GM04504 (cell line): Measurements from ENCODE around the gene DAGLA.

Source experiments
- DNase-seq: peaks from one replicate; pipeline ENCODE4 v3.0.0-alpha.2; 2012; ENCODE audit warnings: low read depth

DAGLA gene

DNA sequence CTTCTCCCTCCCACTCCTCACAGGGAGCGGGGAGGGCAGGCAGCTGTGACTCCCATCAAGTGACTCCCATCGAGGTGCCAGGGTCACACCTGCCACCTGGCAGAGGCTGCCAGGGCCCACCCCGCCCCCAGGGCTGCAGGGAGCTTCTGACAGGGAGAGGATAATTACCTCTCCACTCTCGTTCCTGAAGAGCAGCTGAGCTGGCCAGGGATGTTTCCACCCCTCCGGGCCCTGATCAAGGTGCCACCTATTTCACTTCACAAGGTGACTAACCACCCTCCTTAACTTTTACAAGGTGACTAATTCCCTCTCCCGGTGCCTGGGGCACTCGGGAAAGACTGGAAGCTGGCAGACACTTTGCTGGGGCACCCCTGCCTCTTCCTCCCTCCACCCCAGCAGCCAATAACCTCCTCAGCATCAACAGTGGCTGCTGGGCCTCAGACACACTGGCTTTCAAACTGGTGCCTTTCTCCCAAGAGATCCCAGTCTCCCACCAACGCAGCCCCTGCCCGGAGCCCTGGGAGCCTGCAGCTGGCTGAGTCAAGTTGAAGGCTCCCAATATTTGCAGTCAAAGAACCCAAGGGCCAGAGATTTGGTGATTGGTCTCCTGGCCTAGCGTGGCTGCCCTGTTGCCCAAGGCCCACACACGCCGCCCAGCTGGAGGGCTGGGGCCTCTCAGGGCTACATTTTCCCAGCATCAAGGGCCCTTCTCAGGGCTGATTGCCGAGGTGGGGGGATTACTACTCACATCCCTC is 50.2 kb downstream of the DAGLA start:
- no peak for DNase-seq

GRCh38 chr11:61731211-61731951 is 51.2 kb downstream of the DAGLA start:
- no peak for DNase-seq

DNA sequence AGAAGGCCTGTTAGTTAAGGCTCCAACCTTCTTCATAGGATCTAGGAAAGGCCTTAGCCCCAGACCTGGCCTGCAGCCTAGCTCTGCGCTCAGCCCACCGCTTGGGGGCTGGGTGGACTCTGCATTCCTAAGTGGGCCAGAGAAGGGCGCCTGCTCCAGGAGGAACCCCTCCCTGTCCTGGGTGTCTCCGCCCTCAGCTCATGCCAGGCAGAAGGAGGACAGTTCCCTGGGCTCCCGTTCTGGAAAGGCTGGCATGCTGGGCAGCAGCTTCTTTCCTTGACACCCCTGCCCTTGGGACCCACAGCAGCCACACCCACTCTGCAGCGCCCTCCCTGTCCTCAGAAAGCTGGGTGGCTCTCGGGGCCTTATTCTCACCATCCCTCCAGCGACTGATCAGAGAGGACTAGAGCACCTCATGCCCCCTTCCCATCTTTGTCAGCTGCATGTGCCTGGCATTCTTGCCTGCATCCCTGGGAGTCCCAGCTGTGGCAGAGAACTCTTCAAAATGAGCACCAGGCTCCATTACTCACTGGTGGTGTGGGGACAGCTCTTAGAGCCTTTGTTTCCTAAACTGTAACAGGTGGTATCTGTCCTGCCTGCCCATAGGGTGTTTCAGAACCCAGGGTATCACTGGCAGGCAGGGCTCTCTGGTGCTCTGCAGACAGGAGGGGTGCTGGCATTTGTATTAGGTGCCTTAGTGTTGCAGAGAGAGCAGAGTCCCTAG is 51.9 kb downstream of the DAGLA start:
- DNase-seq: no peak

DNA sequence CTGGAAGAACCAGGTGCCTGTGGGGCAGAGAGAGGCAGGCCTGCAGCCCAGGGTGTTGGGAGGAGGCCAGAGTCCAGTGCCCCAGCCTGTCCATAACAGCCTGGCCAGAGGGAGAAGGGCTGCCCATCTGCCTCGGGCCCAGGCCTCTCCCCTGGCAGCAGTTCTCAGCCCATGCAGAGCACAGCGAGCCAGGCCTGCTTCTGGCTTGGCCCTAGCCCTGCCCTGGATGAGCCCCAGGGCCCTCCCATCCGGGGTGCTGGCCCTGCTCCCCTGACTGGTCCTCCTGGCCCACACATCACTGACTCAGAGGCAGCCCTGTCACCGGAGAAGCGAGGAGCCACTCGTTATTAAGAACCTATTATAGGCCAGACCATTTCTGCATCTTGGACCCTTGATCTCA is 52.5 kb downstream of the DAGLA start:
- DNase-seq: no peak

- peak; percentile 51 for DNase-seq
These were observed 53.2 kb downstream of the DAGLA start for GRCh38 chr11:61733120-61733978.

DNA sequence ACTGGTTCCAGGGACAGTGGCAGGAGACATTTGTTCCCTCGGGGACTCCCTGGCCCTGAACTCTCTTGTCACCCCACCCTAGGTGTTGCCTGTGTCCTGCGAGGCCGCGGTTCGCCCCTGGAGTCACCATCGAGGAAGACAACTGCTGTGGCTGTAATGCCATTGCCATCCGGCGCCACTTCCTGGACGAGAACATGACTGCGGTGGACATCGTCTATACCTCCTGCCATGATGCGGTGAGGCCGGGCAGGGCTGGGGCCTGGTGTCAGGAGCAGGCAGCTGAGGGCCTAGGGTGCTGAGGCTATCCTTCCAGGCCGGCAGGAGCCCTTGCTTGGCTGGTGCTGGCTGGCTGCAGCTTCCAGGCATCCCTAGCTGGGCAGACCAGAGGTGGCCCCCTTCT is 54.6 kb downstream of the DAGLA start:
- DNase-seq: no peak

GRCh38 chr11:61735391-61735790 is 55.2 kb downstream of the DAGLA start:
- DNase-seq: no peak

- DNase-seq: no peak
These were observed 56.1 kb downstream of the DAGLA start for GRCh38 chr11:61736310-61736709.

DNA sequence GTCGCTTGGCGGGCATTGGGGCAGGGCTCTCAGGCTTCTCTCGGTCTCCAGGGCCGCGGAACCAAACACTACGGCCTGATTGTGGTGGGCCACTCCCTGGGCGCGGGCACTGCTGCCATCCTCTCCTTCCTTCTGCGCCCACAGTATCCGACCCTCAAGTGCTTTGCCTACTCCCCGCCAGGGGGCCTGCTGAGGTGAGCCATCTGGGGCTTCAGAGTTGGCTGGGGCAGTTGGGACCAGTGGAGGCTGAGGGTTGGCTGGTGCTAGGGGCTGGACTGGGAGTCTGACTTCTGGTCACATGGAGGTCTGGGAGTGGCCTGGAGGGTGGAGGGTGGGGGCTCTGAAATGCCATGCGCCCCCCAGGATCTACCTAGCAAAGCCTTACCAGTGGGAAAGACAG is 56.9 kb downstream of the DAGLA start:
- DNase-seq: no peak

DNA sequence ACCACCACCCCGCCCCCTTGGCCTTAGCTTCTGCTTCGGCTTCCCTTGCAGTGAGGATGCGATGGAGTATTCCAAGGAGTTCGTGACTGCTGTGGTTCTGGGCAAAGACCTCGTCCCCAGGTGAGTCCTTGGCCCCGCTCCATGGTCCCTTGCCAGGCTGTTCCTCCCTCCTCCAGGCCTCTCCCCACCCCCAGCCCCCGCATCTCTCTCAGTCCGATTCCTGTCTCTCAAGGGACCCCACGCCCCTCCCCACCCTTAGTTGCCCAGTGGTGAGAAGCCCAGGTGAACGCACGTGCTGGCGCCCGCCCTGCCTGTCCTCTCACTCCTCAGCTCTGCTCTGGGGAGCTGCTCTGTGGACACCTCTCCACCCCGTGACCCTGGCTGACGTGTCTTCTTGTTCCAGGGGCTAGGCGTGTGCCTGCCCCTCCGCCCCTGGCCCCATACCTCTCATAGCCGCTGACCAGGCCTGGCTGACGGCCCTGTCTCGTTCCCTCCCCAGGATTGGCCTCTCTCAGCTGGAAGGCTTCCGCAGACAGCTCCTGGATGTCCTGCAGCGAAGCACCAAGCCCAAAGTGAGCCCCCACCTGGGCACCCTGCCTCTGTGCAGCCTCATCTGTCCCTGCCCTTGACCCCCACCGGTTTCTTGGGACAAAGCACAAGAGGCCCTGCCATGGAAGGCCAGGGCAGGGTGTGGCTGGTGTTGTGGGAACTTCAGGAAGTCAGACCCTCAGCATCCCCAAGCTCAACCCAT is 57.6 kb downstream of the DAGLA start:
- no peak for DNase-seq

DNA sequence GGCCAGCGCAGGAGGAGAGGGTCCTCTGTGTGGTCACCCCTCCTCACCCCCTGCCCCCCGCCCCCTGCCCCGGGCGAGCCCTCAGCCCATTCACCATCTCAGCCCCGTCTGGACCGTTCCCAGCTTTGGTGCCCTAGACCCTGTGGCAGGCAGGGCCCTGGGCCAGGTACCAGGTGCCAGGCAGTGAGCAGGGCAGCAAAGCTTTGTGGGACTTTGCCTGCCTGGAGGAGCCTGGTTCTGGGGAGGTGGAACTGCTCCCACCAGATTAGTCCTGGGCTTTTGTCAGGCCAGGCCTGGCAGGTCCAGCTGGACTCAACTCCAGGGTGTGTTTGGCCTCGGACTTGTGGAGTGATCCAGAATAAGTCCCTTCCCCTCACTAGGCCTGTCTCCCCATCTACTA is 58.6 kb downstream of the DAGLA start:
- no peak for DNase-seq

DNA sequence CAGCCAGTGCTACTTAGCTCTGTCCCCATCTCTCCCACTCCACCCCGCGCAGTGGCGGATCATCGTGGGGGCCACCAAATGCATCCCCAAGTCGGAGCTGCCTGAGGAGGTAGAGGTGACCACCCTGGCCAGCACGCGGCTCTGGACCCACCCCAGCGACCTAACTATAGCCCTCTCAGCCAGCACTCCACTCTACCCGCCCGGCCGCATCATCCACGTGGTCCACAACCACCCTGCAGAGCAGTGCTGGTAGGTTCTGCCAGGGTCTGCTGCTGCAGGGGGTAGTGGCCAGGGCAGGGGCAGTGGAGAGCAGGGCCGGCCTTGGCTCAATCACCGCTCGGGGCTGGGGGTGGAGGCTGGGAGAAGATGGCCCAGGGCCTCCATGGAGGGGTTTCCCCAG is 59.2 kb downstream of the DAGLA start:
- DNase-seq: no peak

- DNase-seq: no peak
These were observed 59.8 kb downstream of the DAGLA start for GRCh38 chr11:61739966-61740365.

DNA sequence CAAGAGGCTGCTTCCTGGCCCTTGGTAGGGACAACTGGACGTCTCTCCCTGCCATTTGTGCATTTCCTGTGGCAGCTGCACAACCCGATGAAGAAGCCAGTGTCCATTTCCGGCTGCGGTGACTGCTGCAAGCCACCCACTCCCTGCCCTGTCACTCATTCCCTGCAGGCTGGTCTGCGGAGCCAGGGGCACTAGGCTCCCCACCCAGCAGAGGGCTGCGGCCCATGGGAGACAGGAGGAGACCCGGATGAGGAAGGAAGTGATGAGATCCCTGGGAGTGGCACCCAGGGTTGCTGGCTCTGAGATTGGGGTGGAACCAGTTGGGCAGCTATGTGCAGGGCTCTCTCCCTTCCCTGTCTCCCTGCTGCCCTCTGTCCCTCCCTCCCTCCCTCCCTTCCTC is 62.2 kb downstream of the DAGLA start:
- no peak for DNase-seq

DNA sequence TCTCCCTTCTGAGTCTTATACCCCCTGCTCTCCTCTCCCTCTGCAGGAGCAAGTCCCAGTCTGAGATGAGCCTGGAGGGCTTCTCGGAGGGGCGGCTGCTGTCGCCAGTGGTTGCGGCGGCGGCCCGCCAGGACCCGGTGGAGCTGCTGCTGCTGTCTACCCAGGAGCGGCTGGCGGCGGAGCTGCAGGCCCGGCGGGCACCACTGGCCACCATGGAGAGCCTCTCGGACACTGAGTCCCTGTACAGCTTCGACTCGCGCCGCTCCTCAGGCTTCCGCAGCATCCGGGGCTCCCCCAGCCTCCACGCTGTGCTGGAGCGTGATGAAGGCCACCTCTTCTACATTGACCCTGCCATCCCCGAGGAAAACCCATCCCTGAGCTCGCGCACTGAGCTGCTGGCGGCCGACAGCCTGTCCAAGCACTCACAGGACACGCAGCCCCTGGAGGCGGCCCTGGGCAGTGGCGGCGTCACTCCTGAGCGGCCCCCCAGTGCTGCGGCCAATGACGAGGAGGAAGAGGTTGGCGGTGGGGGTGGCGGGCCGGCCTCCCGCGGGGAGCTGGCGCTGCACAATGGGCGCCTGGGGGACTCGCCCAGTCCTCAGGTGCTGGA is 63.4 kb downstream of the DAGLA start:
- DNase-seq: no peak

GRCh38 chr11:61744181-61744580 is 64.0 kb downstream of the DAGLA start:
- DNase-seq: no peak

DNA sequence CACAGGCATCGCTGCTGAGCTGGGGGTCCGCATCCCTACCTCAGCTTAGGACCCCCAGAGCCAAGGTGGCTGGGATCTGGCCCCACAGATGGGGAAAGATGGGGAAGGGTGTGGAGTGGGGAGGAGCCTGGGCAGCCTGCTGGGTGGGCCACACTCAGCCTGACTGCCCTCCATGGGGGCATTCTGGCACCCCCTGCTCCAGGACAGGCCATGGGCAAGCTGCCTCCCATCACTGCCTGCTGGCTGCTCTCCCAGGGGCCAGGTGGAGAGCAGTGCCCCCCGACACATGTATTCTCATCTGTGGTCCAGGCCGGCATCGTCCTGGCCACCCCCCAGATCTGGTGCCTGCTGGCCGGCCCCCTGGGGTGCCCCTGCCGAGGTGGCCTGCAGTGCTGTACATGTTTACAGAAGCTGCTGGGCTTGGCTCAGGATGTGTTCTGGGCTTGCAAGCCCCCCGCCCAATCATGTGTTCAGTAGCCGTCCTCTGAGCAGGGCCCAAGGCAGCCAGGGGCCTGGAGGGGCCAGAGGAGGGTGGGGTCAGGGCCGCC is 64.5 kb downstream of the DAGLA start:
- no peak for DNase-seq

DNA sequence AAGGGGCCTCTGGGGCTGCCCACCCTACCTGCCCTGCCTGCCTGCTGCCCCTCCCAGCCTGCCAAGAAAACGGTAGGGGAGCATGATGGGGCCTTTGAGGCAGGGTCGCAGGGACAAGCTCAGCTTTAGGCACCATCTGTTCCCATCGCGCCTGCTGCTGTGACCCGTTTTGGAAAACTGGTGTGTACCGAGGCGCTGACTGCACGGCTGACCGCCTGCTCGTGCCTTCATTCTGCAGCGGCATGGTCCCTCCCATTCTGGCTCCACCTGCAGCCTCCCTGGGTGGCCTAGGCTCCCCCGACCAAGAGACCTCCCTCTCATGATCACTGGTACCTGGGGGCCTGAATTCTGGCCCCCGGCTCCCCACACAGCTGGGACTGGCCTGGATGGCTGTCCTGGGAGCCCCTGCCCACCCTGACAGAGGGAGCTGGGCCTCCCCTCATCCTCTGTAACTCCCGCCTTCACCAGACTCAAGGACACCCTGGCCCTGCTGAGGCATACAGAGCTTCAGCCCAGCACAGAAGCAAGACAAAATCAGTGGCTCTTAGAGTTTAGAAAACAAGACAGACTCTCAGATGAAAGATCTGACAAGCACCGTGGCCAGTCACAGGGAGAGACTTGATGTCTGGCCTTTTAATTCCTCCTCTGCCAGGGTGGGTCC is 65.7 kb downstream of the DAGLA start:
- no peak for DNase-seq

- DNase-seq: no peak
These were observed 66.4 kb downstream of the DAGLA start for GRCh38 chr11:61746442-61747191.
